ENCODE data around the gene CD84.

CD84 gene

DNA sequence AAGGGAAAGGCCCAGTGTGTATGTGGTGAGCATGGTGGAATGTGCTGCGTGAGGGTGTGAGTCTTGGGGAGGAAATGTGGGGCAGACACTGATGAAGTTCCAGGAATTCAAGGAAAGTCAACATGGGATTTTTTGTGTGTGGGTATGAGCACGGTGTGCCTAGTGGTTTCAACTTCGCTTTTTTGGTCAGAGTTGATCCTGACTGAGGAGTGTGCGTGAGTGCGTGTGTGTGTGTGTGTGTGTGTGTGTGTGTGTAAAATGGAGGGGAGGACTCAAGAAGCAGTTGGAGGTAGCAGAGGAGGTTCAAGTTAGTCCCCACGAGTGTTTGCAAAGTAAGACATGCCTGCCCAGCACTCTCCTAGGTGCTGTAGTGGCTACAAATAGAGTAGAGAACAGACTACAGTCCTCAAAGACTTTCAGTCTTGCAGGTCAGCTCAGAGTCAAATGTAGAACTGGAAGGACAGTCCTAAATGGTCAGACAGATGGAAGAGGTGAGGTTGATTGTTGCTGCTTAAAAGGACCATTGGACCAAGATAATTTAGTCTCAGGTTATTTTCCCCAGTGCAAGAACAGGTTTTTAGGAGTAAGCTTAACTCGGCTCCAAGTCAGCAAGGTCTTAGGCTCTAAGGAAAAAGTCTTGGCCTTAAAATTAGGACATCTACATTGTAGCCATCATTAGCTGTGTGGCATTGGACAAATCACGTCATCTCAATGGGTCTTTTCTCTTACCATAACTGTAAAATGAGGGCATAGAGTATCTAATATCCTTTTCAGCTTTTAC lies 42.5 kb upstream of the CD84 start:
- Histone ChIP-seq H3K4me3 (ENCODE audit: low read length) (no peak overlapping the region), H3K27ac (ENCODE audit: low read length) (no peak overlapping the region), H3K9me3 (ENCODE audit: control insufficient read depth, insufficient read depth, low read length) (no peaks in the 10 kb centered on the region), H3K4me1 (ENCODE audit: control insufficient read depth, insufficient read depth, low read length) (no peaks in the 10 kb centered on the region), H3K27me3 (ENCODE audit: control insufficient read depth, insufficient read depth, low read length) (no peaks in the 10 kb centered on the region), H3K36me3 (ENCODE audit: control insufficient read depth, insufficient read depth, low read length) (no peaks in the 10 kb centered on the region)
- WGBS (ENCODE audit: insufficient coverage, insufficient read length), result no CpG with 5 or more reads among the region's 8 CpGs
- DNase-seq (ENCODE audit: low read depth, low spot score), result no peak

DNA sequence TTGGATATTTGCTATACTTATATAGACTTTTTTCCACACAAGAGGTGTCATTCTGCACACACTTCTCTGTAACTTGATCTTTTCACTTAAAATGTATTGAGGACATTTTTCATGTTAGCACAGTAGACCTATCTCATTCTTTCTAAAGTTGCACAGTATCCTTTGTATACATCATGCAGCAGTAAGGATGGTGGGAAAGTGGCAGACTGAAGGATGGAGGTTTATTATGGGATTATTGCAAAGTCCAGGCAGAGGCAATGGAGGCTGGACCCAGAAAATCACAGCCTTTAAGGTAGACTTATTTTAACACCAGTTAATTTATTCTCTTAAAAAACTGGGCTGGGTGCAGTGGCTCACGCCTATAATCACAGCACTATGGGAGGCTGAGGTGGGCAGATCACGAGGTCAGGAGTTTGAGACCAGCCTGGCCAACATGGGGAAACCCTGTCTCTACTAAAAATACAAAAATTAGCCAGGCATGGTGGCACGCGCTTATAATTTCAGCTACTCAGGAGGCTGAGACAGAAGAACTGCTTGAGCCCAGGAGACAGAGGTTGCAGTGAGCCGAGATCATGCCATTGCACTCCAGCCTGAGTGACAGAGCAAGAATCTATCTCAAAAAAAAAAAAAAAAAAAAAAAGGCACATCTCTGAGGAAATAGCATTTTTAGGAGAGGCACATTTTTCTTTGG lies 41.8 kb upstream of the CD84 start:
- Histone ChIP-seq H3K9me3 (ENCODE audit: control insufficient read depth, insufficient read depth, low read length) (no peaks in the 10 kb centered on the region), H3K4me3 (ENCODE audit: low read length) (no peak overlapping the region), H3K4me1 (ENCODE audit: control insufficient read depth, insufficient read depth, low read length) (no peaks in the 10 kb centered on the region), H3K27me3 (ENCODE audit: control insufficient read depth, insufficient read depth, low read length) (no peaks in the 10 kb centered on the region), H3K27ac (ENCODE audit: low read length) (no peak overlapping the region), H3K36me3 (ENCODE audit: control insufficient read depth, insufficient read depth, low read length) (no peaks in the 10 kb centered on the region)
- no peak for DNase-seq (ENCODE audit: low read depth, low spot score)
- no CpG with 5 or more reads among the region's 5 CpGs for WGBS (ENCODE audit: insufficient coverage, insufficient read length)

DNA sequence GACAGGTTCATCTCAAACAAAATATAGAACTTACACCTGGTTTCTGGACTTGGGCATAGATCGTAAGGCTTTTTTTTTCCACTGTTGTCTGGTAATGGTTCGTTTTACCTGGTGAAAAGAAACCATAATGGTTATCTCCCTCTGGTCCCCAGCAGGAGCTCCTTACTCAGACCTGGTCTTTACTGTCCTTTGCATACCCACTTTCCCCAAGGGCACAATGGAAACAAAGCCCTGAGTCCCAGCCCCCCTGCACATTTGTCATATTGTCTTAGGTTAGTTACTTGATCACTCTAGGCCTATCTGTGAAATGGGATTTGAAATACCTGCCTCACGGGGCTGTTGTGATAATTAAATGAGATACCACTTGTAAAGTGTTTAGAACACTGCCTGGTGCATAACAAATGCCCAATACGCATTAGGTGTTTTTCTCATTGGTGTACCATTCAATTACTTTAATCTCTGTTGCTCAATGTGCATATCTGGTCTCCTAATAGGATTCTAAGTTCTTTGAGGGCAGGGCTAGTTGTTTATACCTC lies 40.5 kb upstream of the CD84 start:
- H3K36me3 ChIP-seq (ENCODE audit: control insufficient read depth, insufficient read depth, low read length), result no peaks in the 10 kb centered on the region
- WGBS (ENCODE audit: insufficient coverage, insufficient read length), result no CpG with 5 or more reads among the region's 4 CpGs
- no peak for DNase-seq (ENCODE audit: low read depth, low spot score)
- H3K4me1 ChIP-seq (ENCODE audit: control insufficient read depth, insufficient read depth, low read length), result no peaks in the 10 kb centered on the region
- H3K9me3 ChIP-seq (ENCODE audit: control insufficient read depth, insufficient read depth, low read length), result no peaks in the 10 kb centered on the region
- H3K27me3 ChIP-seq (ENCODE audit: control insufficient read depth, insufficient read depth, low read length), result no peaks in the 10 kb centered on the region
- no peak overlapping the region for H3K4me3 ChIP-seq (ENCODE audit: low read length)
- no peak overlapping the region for H3K27ac ChIP-seq (ENCODE audit: low read length)

DNA sequence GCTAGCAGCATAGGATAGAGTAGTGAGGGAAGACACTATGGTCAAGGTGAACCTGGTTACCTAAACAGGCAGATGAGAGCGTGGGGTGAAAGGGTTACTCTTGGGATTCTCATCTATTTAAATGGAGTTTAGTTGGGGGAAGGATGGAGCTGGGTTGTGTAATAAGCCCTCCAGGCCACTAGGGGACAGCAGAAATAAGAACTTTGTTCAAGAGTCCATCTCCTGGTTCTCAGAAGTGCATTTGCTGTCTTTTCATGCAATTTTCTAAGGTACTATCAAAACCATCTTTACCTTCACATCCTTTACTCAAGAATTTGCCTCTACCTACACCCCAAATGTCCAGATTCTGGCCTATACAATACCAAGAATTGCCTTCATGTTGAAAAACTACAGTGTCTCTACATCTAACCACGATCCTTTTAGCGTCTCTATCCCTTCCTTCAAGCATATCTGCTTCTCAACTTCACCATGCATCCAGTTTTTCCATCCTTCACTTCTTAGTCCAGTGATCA lies 39.5 kb upstream of the CD84 start:
- DNase-seq (ENCODE audit: low read depth, low spot score), result no peak
- no peaks in the 10 kb centered on the region for H3K9me3 ChIP-seq (ENCODE audit: control insufficient read depth, insufficient read depth, low read length)
- WGBS (ENCODE audit: insufficient coverage, insufficient read length), result no CpG with 5 or more reads among the region's 3 CpGs
- H3K27me3 ChIP-seq (ENCODE audit: control insufficient read depth, insufficient read depth, low read length), result no peaks in the 10 kb centered on the region
- H3K27ac ChIP-seq (ENCODE audit: low read length), result no peak overlapping the region
- no peaks in the 10 kb centered on the region for H3K36me3 ChIP-seq (ENCODE audit: control insufficient read depth, insufficient read depth, low read length)
- no peak overlapping the region for H3K4me3 ChIP-seq (ENCODE audit: low read length)
- no peaks in the 10 kb centered on the region for H3K4me1 ChIP-seq (ENCODE audit: control insufficient read depth, insufficient read depth, low read length)

DNA sequence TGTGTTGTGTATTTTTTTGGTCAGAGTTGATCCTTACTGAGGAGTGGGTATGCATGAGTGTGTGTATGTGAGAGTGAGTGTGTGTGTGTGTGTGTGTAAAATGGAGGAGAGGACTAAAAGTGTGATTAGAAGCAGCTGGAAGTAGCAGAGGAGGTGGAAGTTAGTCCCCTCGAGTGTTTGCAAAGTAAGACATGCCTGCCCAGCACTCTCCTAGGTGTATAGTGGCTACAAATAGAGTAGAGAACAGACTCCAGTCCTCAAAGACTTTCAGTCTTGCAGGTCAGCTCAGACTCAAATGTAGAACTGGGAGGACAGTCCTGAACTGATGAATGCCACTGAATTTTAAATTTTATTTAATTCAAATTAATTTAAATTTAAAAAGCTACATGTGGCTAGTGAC lies 39.0 kb upstream of the CD84 start:
- DNase-seq (ENCODE audit: low read depth, low spot score), result no peak
- Histone ChIP-seq H3K4me3 (ENCODE audit: low read length) (no peak overlapping the region), H3K9me3 (ENCODE audit: control insufficient read depth, insufficient read depth, low read length) (no peaks in the 10 kb centered on the region), H3K27ac (ENCODE audit: low read length) (no peak overlapping the region), H3K36me3 (ENCODE audit: control insufficient read depth, insufficient read depth, low read length) (no peaks in the 10 kb centered on the region), H3K4me1 (ENCODE audit: control insufficient read depth, insufficient read depth, low read length) (no peaks in the 10 kb centered on the region), H3K27me3 (ENCODE audit: control insufficient read depth, insufficient read depth, low read length) (no peaks in the 10 kb centered on the region)
- WGBS (ENCODE audit: insufficient coverage, insufficient read length), result no CpG with 5 or more reads among the region's 1 CpG

DNA sequence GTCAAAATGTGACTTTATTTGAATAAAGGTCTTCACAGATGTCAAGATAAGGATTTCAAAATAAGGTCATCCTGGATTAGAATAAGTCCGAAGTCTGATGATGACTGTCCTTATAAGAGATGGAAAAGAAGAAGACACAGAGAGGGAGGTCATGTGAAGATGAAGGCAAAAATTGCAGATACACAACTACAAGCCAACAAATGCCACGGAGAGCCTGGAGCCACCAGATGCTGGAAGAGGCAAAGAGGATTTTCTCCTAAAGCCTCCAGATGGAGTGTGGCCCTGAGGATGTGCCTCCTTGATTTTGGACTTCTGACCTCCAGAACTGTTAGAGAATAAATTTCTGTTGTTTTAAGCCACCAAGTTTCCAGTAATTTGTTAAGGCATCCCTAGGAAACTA lies 36.4 kb upstream of the CD84 start:
- no peak overlapping the region for H3K4me3 ChIP-seq (ENCODE audit: low read length)
- WGBS (ENCODE audit: insufficient coverage, insufficient read length), result no CpG with 5 or more reads among the region's 2 CpGs
- no peaks in the 10 kb centered on the region for H3K9me3 ChIP-seq (ENCODE audit: control insufficient read depth, insufficient read depth, low read length)
- H3K27me3 ChIP-seq (ENCODE audit: control insufficient read depth, insufficient read depth, low read length), result no peaks in the 10 kb centered on the region
- H3K36me3 ChIP-seq (ENCODE audit: control insufficient read depth, insufficient read depth, low read length), result no peaks in the 10 kb centered on the region
- no peak overlapping the region for H3K27ac ChIP-seq (ENCODE audit: low read length)
- no peaks in the 10 kb centered on the region for H3K4me1 ChIP-seq (ENCODE audit: control insufficient read depth, insufficient read depth, low read length)
- no peak for DNase-seq (ENCODE audit: low read depth, low spot score)

DNA sequence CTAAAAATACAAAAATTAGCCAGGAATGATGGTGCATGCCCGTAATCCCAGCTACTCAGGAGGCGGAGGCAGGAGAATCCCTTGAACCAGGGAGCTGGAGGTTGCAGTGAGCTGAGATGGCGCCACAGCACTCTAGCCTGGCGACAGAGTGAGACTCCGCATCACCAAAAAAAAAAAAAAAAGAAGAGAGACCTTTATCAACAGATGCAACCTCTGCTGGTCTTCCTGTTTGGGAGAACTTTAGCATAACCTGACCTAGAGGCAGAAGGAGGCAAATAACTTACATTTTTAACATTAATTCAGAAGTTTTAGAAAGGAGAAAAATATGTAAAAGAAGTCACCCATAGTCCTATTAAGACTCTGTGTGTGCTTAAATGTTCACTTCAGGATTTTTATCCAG lies 35.1 kb upstream of the CD84 start:
- no CpG with 5 or more reads among the region's 5 CpGs for WGBS (ENCODE audit: insufficient coverage, insufficient read length)
- no peak overlapping the region for H3K4me3 ChIP-seq (ENCODE audit: low read length)
- H3K4me1 ChIP-seq (ENCODE audit: control insufficient read depth, insufficient read depth, low read length), result no peaks in the 10 kb centered on the region
- DNase-seq (ENCODE audit: low read depth, low spot score), result no peak
- no peaks in the 10 kb centered on the region for H3K9me3 ChIP-seq (ENCODE audit: control insufficient read depth, insufficient read depth, low read length)
- no peaks in the 10 kb centered on the region for H3K36me3 ChIP-seq (ENCODE audit: control insufficient read depth, insufficient read depth, low read length)
- no peak overlapping the region for H3K27ac ChIP-seq (ENCODE audit: low read length)
- no peaks in the 10 kb centered on the region for H3K27me3 ChIP-seq (ENCODE audit: control insufficient read depth, insufficient read depth, low read length)

DNA sequence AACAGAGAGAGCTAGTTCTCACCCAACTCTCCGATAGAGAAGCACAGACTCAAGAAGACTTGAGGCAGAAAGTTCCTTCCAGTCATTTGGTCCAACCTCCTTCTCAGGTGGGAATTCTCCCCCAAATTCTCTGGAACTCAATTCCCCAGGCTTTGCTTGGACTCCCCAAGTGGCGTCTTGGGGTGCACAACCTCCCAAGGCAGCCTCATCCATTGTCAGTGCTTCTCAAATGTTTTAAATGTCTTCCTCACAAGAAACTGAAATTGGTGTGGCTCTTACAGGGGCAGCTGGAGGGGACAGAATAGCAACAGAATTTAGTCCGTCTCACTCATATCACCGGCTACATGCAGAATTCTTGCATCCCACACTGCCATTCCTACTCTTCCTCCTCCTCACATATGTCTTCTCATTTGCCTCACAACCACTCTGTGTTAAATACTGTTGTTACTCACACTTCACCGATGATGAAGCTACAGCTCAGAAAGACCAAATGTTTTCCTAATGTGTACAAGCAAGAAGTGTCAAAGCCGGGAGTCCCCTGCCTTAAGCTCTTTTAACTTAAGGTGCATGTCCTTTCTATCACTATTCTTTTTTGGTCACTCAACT lies 33.4 kb upstream of the CD84 start:
- no CpG with 5 or more reads among the region's 6 CpGs for WGBS (ENCODE audit: insufficient coverage, insufficient read length)
- DNase-seq (ENCODE audit: low read depth, low spot score), result no peak
- H3K27ac ChIP-seq (ENCODE audit: low read length), result no peak overlapping the region
- no peaks in the 10 kb centered on the region for H3K9me3 ChIP-seq (ENCODE audit: control insufficient read depth, insufficient read depth, low read length)
- no peaks in the 10 kb centered on the region for H3K36me3 ChIP-seq (ENCODE audit: control insufficient read depth, insufficient read depth, low read length)
- H3K27me3 ChIP-seq (ENCODE audit: control insufficient read depth, insufficient read depth, low read length), result no peaks in the 10 kb centered on the region
- no peaks in the 10 kb centered on the region for H3K4me1 ChIP-seq (ENCODE audit: control insufficient read depth, insufficient read depth, low read length)
- H3K4me3 ChIP-seq (ENCODE audit: low read length), result no peak overlapping the region

DNA sequence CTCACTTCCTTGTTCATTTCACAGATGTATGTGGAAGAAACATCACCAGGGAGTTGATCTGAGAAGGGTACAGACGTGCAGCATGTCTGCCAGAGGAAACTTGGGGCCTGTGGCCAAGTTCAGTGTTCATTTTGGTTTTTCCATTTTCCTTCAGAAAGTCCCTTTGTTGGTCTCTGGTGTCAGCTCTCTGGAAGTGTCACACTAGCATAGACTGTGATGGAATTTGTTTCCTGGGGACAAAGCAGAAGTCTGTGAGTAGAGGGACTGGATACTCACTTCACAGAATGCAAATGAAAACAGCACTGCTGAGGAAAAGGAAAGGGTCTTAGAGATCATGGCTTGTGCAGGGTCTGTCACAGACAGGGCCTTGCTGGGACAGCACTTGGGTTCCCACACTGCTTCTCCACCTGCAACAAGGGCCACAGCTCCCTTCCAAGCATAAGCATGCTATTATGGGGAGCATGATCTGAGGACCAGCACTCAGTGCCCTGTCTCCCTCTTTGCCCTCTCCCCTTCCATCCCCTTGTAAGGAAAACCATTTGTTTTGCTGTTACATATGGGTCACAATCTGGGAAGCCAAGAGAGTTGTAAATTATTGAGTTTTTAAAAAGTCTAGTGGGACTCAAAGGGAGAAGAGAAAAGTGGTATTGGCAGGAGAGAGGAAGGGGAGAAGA lies 31.4 kb upstream of the CD84 start:
- no peaks in the 10 kb centered on the region for H3K27me3 ChIP-seq (ENCODE audit: control insufficient read depth, insufficient read depth, low read length)

DNA sequence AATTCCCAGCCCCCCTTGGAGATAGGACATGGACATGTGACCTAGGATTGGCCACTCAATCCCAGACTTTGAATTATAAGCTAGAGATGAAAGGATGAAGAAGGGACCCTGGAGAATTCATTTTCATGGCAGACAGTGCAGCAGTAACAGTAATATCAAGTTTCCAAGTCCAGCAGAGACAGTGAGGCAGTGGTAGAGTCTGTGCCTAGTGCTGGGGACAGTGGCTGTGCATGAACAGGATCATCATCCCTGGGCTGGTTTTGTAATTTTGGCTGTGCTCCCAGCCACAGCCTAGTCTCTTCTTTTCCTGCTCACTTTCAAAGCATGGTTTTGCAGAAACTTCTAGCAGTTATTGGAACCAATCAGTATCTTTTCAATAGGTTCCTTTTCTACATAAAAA lies 29.6 kb upstream of the CD84 start:
- DNase-seq (ENCODE audit: low read depth, low spot score), result no peak
- Histone ChIP-seq H3K27ac (ENCODE audit: low read length) (no peak overlapping the region), H3K4me1 (ENCODE audit: control insufficient read depth, insufficient read depth, low read length) (no peaks in the 10 kb centered on the region), H3K27me3 (ENCODE audit: control insufficient read depth, insufficient read depth, low read length) (no peaks in the 10 kb centered on the region), H3K36me3 (ENCODE audit: control insufficient read depth, insufficient read depth, low read length) (no peaks in the 10 kb centered on the region), H3K9me3 (ENCODE audit: control insufficient read depth, insufficient read depth, low read length) (no peaks in the 10 kb centered on the region), H3K4me3 (ENCODE audit: low read length) (no peak overlapping the region)

More for the DNA sequence above, 31.4 kb upstream of the CD84 start:
- Histone ChIP-seq H3K36me3 (ENCODE audit: control insufficient read depth, insufficient read depth, low read length) (no peaks in the 10 kb centered on the region), H3K27ac (ENCODE audit: low read length) (no peak overlapping the region), H3K9me3 (ENCODE audit: control insufficient read depth, insufficient read depth, low read length) (no peaks in the 10 kb centered on the region), H3K4me1 (ENCODE audit: control insufficient read depth, insufficient read depth, low read length) (no peaks in the 10 kb centered on the region), H3K4me3 (ENCODE audit: low read length) (no peak overlapping the region)
- WGBS (ENCODE audit: insufficient coverage, insufficient read length), result no CpG with 5 or more reads among the region's 1 CpG
- DNase-seq (ENCODE audit: low read depth, low spot score), result no peak
